Fibroblast of lung (primary cell): ENCODE data around the gene JPT1. TPM values are rescaled to one million over a fixed set of nuclear protein-coding genes. Genes with fewer than 3 reads are reported as not detected.
"Not testable (repeated sequence)": the region's sequence is repeated elsewhere in the genome, so short reads cannot be mapped to it uniquely, and the experiment has no call there.

Experiments
- DNase-seq, 2 donors: peaks; one replicate each; pipeline versions ENCODE4 v3.0.0 to v3.0.0-alpha.2; 2010; ENCODE audit warnings: low read depth in 2 of 2
- H2AFZ ChIP-seq: 2 replicates; pipeline ENCODE4 v1.5.1; 2012; ENCODE audit warnings: low read length, control low read depth, inconsistent platforms
- H3K27ac ChIP-seq: 2 replicates; pipeline ENCODE4 v1.5.1; 2011; ENCODE audit warnings: low read length, control low read depth; ENCODE audit not compliant: insufficient read depth
- H3K27me3 ChIP-seq: 2 replicates; pipeline ENCODE4 v1.5.1; 2011; ENCODE audit warnings: mild to moderate bottlenecking, low read length; ENCODE audit not compliant: control insufficient read depth, insufficient read depth
- H3K36me3 ChIP-seq: 2 replicates; pipeline ENCODE4 v1.5.1; 2011; ENCODE audit warnings: low read length; ENCODE audit not compliant: control insufficient read depth, insufficient read depth
- H3K4me1 ChIP-seq: 2 replicates; pipeline ENCODE4 v1.5.1; 2011; ENCODE audit warnings: low read length; ENCODE audit not compliant: control insufficient read depth, insufficient read depth; ENCODE audit errors: extremely low read depth
- H3K4me2 ChIP-seq: 2 replicates; pipeline ENCODE4 v1.5.1; 2011; ENCODE audit warnings: low read length, control low read depth; ENCODE audit not compliant: insufficient read depth; ENCODE audit errors: extremely low read depth
- H3K4me3 ChIP-seq, 4 experiments: fragments of 200-600 bp in 1 of 4; sonication (generic) in 1 of 4; replicated peaks in 1 of 4; 2 replicates each; pipeline ENCODE4 v1.5.1; 2011 to 2016; ENCODE audit warnings: low read length in 4 of 4, low read depth in 3 of 4, mild to moderate bottlenecking in 3 of 4, control low read depth in 2 of 4, inconsistent platforms in 1 of 4, mixed read lengths in 1 of 4; ENCODE audit not compliant: insufficient read depth in 1 of 4; ENCODE audit errors: control extremely low read depth in 1 of 4
- H3K79me2 ChIP-seq: 2 replicates; pipeline ENCODE4 v1.5.1; 2012; ENCODE audit warnings: mild to moderate bottlenecking, low read length, inconsistent platforms; ENCODE audit not compliant: control insufficient read depth, insufficient read depth
- H3K9ac ChIP-seq: 2 replicates; pipeline ENCODE4 v1.5.1; 2011; ENCODE audit warnings: mild to moderate bottlenecking, low read length, control low read depth; ENCODE audit not compliant: insufficient read depth
- H3K9me3 ChIP-seq: 2 replicates; pipeline ENCODE4 v1.5.1; 2012; ENCODE audit warnings: low read depth, low read length; ENCODE audit not compliant: control insufficient read depth, insufficient read depth
- H4K20me1 ChIP-seq: 2 replicates; pipeline ENCODE4 v1.5.1; 2011; ENCODE audit warnings: low read length; ENCODE audit not compliant: control insufficient read depth, insufficient read depth; ENCODE audit errors: extremely low read depth
- EZH2 ChIP-seq: IDR thresholded peaks from 2 replicates; pipeline ENCODE4 v1.5.1; 2012; ENCODE audit warnings: low read length, control low read depth, mild to moderate bottlenecking; ENCODE audit errors: missing control alignments
- polyA plus RNA-seq, 2 donors: library from polyadenylated mRNA; depleted of rRNA in 1 of 2; stranded (reverse) in 1 of 2; unstranded in 1 of 2; fragments of >200 nt; gene quantifications; 2 replicates each; pipeline ENCODE4 v1.2.1, GENCODE V29; 2011 to 2012; ENCODE audit warnings: missing spikeins in 1 of 2
- total RNA-seq: library from RNA; depleted of rRNA; stranded (reverse); fragments of >200 nt; gene quantifications from 2 replicates; pipeline ENCODE4 v1.2.1, GENCODE V29; 2014
- TF ChIP-seq, protein P1 (sequence below), 2 donors: IDR thresholded peaks in 1 of 2; conservative IDR thresholded peaks in 1 of 2; 1 replicate in 1 of 2; 2 replicates in 1 of 2; pipeline ENCODE4 v1.5.1; 2011 to 2012; ENCODE audit warnings: low read length in 2 of 2, control low read depth in 1 of 2, inconsistent platforms in 1 of 2, low read depth in 1 of 2, mild to moderate bottlenecking in 1 of 2

The JPT1 gene
- total and polyA plus RNA-seq, 2 donors (not counting 1 experiment from before 2014, with no cell fraction given), result 78.8 to 142 TPM

GRCh38 chr17:75174996-75175395 lies 20.7 kb upstream of the JPT1 start:
- Histone ChIP-seq H3K79me2 (peaks cover 59% of the 10 kb centered on the region), H4K20me1 (no peaks in the 10 kb centered on the region), H3K4me1 (no peaks in the 10 kb centered on the region), H2AFZ (no peak overlapping the region), H3K9ac (no peak overlapping the region), H3K36me3 (peaks cover 11% of the 10 kb centered on the region), H3K27ac (no peak overlapping the region), H3K4me2 (no peak overlapping the region), H3K9me3 (no peaks in the 10 kb centered on the region), H3K4me3 (no peak overlapping the region), H3K27me3 (no peaks in the 10 kb centered on the region)
- TF ChIP-seq, protein P1, sequence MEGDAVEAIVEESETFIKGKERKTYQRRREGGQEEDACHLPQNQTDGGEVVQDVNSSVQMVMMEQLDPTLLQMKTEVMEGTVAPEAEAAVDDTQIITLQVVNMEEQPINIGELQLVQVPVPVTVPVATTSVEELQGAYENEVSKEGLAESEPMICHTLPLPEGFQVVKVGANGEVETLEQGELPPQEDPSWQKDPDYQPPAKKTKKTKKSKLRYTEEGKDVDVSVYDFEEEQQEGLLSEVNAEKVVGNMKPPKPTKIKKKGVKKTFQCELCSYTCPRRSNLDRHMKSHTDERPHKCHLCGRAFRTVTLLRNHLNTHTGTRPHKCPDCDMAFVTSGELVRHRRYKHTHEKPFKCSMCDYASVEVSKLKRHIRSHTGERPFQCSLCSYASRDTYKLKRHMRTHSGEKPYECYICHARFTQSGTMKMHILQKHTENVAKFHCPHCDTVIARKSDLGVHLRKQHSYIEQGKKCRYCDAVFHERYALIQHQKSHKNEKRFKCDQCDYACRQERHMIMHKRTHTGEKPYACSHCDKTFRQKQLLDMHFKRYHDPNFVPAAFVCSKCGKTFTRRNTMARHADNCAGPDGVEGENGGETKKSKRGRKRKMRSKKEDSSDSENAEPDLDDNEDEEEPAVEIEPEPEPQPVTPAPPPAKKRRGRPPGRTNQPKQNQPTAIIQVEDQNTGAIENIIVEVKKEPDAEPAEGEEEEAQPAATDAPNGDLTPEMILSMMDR (conservative IDR thresholded peaks at IDR 0.05 in 1 of 2, IDR thresholded peaks at IDR 0.05 in 1 of 2; ENCODE audit: low read depth in 1 of 2, low read length in 2 of 2), result no peak
- TF ChIP-seq EZH2, result no peak
- DNase-seq, result no peak

DNA sequence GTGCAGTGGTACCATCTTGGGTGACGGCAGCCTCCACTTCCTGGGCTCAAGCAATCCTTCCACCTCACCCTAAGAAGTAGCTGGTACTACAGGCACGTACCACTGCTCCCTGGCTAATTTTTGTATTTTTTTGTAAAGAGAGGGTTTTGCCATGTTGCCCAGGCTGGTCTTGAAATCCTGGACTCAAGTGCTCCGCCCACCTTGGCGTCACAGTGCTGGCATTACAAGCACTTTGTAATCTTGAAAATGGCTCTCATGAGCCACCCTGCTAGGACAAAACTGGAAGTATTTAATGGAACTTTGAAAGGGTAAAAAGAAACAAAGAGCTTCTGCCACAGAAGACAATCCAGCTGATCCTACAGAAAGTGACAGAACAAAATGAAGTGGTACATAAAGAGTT lies 19.2 kb upstream of the JPT1 start:
- no peak overlapping the region for H3K4me3 ChIP-seq

GRCh38 chr17:75168998-75169397 lies 14.7 kb upstream of the JPT1 start:
- Histone ChIP-seq H4K20me1 (no peaks in the 10 kb centered on the region), H3K9me3 (no peaks in the 10 kb centered on the region), H3K27ac (no peak overlapping the region), H3K36me3 (peaks cover 14% of the 10 kb centered on the region), H3K4me3 (no peak overlapping the region), H3K79me2 (peaks cover 15% of the 10 kb centered on the region), H3K9ac (no peak overlapping the region), H3K4me2 (no peak overlapping the region), H3K4me1 (no peaks in the 10 kb centered on the region), H3K27me3 (no peaks in the 10 kb centered on the region), H2AFZ (no peak overlapping the region)
- TF ChIP-seq EZH2, result no peak
- TF ChIP-seq, protein P1 (conservative IDR thresholded peaks at IDR 0.05 in 1 of 2, IDR thresholded peaks at IDR 0.05 in 1 of 2; ENCODE audit: low read depth in 1 of 2, low read length in 2 of 2), result no peak
- DNase-seq, result no peak

More for the DNA sequence above, 19.2 kb upstream of the JPT1 start:
- H3K27me3 ChIP-seq, result no peaks in the 10 kb centered on the region
- H3K9ac ChIP-seq, result no peak overlapping the region
- peaks cover 12% of the 10 kb centered on the region for H3K36me3 ChIP-seq
- no peak overlapping the region for H3K27ac ChIP-seq
- H3K9me3 ChIP-seq, result no peaks in the 10 kb centered on the region
- H3K4me2 ChIP-seq, result no peak overlapping the region
- no peaks in the 10 kb centered on the region for H4K20me1 ChIP-seq
- DNase-seq, result no peak
- no peak overlapping the region for H2AFZ ChIP-seq
- no peak for TF ChIP-seq EZH2
- TF ChIP-seq, protein P1 (conservative IDR thresholded peaks at IDR 0.05 in 1 of 2, IDR thresholded peaks at IDR 0.05 in 1 of 2; ENCODE audit: low read depth in 1 of 2, low read length in 2 of 2), result no peak
- H3K4me1 ChIP-seq, result no peaks in the 10 kb centered on the region
- peaks cover 45% of the 10 kb centered on the region for H3K79me2 ChIP-seq

DNA sequence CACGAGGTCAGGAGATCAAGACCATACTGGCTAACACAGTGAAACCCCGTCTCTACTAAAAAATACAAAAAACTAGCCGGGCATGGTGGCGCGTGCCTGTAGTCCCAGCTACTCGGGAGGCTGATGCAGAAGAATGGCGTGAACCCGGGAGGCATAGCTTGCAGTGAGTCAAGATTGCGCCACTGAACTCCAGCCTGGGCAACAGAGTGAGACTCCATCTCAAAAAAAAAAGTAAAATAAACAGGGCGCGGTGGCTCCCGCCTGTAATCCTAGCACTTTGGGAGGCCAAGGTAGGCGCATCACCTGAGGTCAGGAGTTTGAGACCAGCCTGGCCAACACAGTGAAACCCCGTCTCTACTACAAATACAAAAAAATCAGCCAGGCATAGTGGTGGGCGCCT lies 10.3 kb upstream of the JPT1 start:
- H4K20me1 ChIP-seq, H3K36me3 ChIP-seq, H3K9ac ChIP-seq: not testable (repeated sequence)

More for the DNA sequence above, 10.3 kb upstream of the JPT1 start:
- not testable (repeated sequence) for H3K27ac ChIP-seq, H3K79me2 ChIP-seq, H2AFZ ChIP-seq, DNase-seq, H3K4me1 ChIP-seq, H3K27me3 ChIP-seq, H3K4me2 ChIP-seq, H3K9me3 ChIP-seq, H3K4me3 ChIP-seq
